ENCODE measurements around the gene FGB.

The FGB gene

DNA sequence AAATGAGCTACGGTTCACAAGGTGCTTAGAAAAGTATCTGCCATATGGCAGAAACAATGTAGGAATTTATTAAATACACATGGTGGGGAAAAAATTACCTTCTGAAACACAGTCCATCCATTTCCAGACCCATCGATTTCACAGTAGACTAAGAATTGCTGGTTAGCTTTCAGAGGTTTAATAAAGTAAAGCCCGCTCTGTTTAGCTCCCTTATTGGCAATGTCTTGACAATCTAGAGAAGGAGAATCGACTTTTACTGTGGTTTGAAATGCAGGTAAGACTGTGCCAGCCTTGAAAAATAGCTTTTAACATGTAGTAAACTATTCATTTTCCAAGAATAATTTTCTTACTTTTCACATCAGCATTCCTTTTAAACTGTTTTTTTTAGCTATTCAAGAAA lies 46.7 kb downstream of the FGB start:
- Histone ChIP-seq H3K9me2 (ENCODE audit: low read depth, low read length) (no peaks in the 10 kb centered on the region), H3K27ac (ENCODE audit: low read depth, low read length, poor library complexity, severe bottlenecking) (no peak overlapping the region), H3K4me3 (ENCODE audit: low read depth, low read length, poor library complexity, severe bottlenecking) (no peak overlapping the region), H4K20me1 (ENCODE audit: insufficient read depth, low read length) (no peaks in the 10 kb centered on the region), H3F3A (ENCODE audit: insufficient read depth, low read length) (no peaks in the 10 kb centered on the region), H3K4me2 (ENCODE audit: low read length) (no peak overlapping the region), H2AFZ (ENCODE audit: low read length) (no peak overlapping the region), H3K79me2 (ENCODE audit: insufficient read depth, low read length) (no peaks in the 10 kb centered on the region), H3K4me1 (ENCODE audit: insufficient read depth, low read length, severe bottlenecking) (no peaks in the 10 kb centered on the region), H3K36me3 (ENCODE audit: insufficient read depth, low read length) (no peaks in the 10 kb centered on the region), H3K27me3 (ENCODE audit: insufficient read depth, low read length) (no peaks in the 10 kb centered on the region), H3K9ac (ENCODE audit: low read length) (no peak overlapping the region), H3K9me3 (ENCODE audit: low read length) (no peaks in the 10 kb centered on the region)
- TF ChIP-seq, protein P1, sequence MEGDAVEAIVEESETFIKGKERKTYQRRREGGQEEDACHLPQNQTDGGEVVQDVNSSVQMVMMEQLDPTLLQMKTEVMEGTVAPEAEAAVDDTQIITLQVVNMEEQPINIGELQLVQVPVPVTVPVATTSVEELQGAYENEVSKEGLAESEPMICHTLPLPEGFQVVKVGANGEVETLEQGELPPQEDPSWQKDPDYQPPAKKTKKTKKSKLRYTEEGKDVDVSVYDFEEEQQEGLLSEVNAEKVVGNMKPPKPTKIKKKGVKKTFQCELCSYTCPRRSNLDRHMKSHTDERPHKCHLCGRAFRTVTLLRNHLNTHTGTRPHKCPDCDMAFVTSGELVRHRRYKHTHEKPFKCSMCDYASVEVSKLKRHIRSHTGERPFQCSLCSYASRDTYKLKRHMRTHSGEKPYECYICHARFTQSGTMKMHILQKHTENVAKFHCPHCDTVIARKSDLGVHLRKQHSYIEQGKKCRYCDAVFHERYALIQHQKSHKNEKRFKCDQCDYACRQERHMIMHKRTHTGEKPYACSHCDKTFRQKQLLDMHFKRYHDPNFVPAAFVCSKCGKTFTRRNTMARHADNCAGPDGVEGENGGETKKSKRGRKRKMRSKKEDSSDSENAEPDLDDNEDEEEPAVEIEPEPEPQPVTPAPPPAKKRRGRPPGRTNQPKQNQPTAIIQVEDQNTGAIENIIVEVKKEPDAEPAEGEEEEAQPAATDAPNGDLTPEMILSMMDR (IDR thresholded peaks at IDR 0.05; ENCODE audit: low read length), result no peak
- no peak for TF ChIP-seq EZH2 (IDR thresholded peaks at IDR 0.05; ENCODE audit: borderline replicate concordance, low read length)

DNA sequence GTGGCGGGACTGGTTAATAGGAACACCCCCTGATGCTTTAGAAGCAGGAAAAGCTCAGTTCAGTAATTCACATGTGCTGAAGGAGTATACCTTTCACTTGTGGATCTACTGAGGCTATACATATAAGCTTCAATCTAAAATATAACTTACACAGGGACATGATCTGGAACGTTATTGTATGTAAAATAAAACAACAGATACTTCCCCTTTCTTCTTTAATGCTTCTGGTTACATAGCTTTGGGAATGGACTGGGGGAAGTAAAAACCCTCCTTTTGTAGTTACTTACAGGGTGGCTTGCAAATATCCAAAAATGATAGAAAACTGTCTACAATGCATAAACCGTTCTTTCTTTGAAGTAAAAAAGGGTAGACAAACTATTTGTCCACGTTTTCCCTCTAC lies 47.8 kb downstream of the FGB start:
- H3F3A ChIP-seq (ENCODE audit: insufficient read depth, low read length), result no peaks in the 10 kb centered on the region
- no peaks in the 10 kb centered on the region for H3K4me1 ChIP-seq (ENCODE audit: insufficient read depth, low read length, severe bottlenecking)
- no peaks in the 10 kb centered on the region for H3K36me3 ChIP-seq (ENCODE audit: insufficient read depth, low read length)
- H3K9me2 ChIP-seq (ENCODE audit: low read depth, low read length), result no peaks in the 10 kb centered on the region
- no peaks in the 10 kb centered on the region for H3K27me3 ChIP-seq (ENCODE audit: insufficient read depth, low read length)
- no peaks in the 10 kb centered on the region for H3K9me3 ChIP-seq (ENCODE audit: low read length)
- H4K20me1 ChIP-seq (ENCODE audit: insufficient read depth, low read length), result no peaks in the 10 kb centered on the region
- H2AFZ ChIP-seq (ENCODE audit: low read length), result no peak overlapping the region
- H3K4me2 ChIP-seq (ENCODE audit: low read length), result no peak overlapping the region
- H3K27ac ChIP-seq (ENCODE audit: low read depth, low read length, poor library complexity, severe bottlenecking), result no peak overlapping the region
- no peak overlapping the region for H3K4me3 ChIP-seq (ENCODE audit: low read depth, low read length, poor library complexity, severe bottlenecking)
- H3K79me2 ChIP-seq (ENCODE audit: insufficient read depth, low read length), result no peaks in the 10 kb centered on the region
- TF ChIP-seq, protein P1 (IDR thresholded peaks at IDR 0.05; ENCODE audit: low read length), result no peak
- TF ChIP-seq EZH2 (IDR thresholded peaks at IDR 0.05; ENCODE audit: borderline replicate concordance, low read length), result no peak
- no peak overlapping the region for H3K9ac ChIP-seq (ENCODE audit: low read length)

DNA sequence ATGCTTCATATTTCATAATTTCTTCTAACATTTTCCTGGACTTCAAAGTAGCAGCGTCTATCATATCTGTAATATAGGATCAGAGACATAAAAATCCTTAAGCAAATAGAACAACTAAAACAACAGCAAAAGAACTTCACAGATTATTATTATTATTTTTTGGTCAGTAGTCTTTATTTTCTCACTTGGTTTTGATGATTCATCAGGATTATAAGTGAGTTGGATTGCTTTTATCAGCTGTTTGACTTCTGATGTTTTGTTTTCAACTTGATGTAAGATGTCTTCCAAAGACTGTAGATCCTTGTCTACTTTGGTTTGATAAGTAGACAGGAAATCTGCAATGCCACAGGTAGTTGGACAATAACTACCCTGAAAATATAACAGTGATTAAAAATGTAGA lies 49.0 kb downstream of the FGB start:
- Histone ChIP-seq H3K27ac (ENCODE audit: low read depth, low read length, poor library complexity, severe bottlenecking) (no peak overlapping the region), H4K20me1 (ENCODE audit: insufficient read depth, low read length) (no peaks in the 10 kb centered on the region), H3K4me3 (ENCODE audit: low read depth, low read length, poor library complexity, severe bottlenecking) (no peak overlapping the region), H3F3A (ENCODE audit: insufficient read depth, low read length) (no peaks in the 10 kb centered on the region), H2AFZ (ENCODE audit: low read length) (no peak overlapping the region), H3K9me3 (ENCODE audit: low read length) (no peaks in the 10 kb centered on the region), H3K36me3 (ENCODE audit: insufficient read depth, low read length) (no peaks in the 10 kb centered on the region), H3K79me2 (ENCODE audit: insufficient read depth, low read length) (no peaks in the 10 kb centered on the region), H3K4me1 (ENCODE audit: insufficient read depth, low read length, severe bottlenecking) (peaks cover 6% of the 10 kb centered on the region), H3K9me2 (ENCODE audit: low read depth, low read length) (no peaks in the 10 kb centered on the region), H3K9ac (ENCODE audit: low read length) (no peak overlapping the region), H3K4me2 (ENCODE audit: low read length) (no peak overlapping the region), H3K27me3 (ENCODE audit: insufficient read depth, low read length) (no peaks in the 10 kb centered on the region)
- TF ChIP-seq EZH2 (IDR thresholded peaks at IDR 0.05; ENCODE audit: borderline replicate concordance, low read length), result no peak
- TF ChIP-seq, protein P1 (IDR thresholded peaks at IDR 0.05; ENCODE audit: low read length), result no peak

Measured in OCI-LY1 (cell line).